ENCODE data around the gene NFIC. TPM values are rescaled to one million over a fixed set of nuclear protein-coding genes. Genes with fewer than 3 reads are reported as not detected.

The NFIC gene
- total and polyA plus RNA-seq, 4 donors = 40.4 to 208 (median 49.8) TPM

DNA sequence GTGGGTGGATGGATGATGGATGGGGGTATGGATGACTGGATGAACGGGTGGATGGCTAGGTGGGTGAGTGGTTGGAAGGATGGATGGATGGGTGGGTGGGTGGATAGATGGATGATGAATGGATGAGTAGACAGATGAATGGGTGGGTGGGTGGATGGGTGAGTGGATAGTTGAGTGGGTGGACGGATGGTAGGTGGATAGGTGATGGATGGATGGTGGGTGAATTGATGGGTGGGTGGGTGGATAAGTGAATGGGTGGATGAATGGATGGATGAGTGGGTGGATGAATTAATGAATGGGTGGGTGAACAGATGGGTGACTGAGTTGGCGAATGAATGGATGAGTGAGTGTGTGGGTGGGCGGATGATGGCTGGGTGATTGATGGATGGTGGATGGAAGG, 109.1 kb downstream of the NFIC start:
- no peak overlapping the region for H3K9ac ChIP-seq (ENCODE audit: insufficient read depth in 1 of 2, low read length in 2 of 2)
- TF ChIP-seq, protein P1, sequence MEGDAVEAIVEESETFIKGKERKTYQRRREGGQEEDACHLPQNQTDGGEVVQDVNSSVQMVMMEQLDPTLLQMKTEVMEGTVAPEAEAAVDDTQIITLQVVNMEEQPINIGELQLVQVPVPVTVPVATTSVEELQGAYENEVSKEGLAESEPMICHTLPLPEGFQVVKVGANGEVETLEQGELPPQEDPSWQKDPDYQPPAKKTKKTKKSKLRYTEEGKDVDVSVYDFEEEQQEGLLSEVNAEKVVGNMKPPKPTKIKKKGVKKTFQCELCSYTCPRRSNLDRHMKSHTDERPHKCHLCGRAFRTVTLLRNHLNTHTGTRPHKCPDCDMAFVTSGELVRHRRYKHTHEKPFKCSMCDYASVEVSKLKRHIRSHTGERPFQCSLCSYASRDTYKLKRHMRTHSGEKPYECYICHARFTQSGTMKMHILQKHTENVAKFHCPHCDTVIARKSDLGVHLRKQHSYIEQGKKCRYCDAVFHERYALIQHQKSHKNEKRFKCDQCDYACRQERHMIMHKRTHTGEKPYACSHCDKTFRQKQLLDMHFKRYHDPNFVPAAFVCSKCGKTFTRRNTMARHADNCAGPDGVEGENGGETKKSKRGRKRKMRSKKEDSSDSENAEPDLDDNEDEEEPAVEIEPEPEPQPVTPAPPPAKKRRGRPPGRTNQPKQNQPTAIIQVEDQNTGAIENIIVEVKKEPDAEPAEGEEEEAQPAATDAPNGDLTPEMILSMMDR (IDR thresholded peaks at IDR 0.05; ENCODE audit: control extremely low read depth, extremely low read depth) = no peak
- DNase-seq (no peak), ATAC-seq (ENCODE audit: insufficient read depth, low FRiP score) (no peak)
- 82 to 92% methylated on average over 4 of the region's 4 CpGs for WGBS, 2 donors
- peaks cover 0 to 5% (median 0%) of the 10 kb centered on the region in 5 donors for H3K4me1 ChIP-seq (ENCODE audit: control insufficient read depth in 5 of 5, insufficient read depth in 5 of 5, low read length in 5 of 5)
- no peak overlapping the region for H3K4me3 ChIP-seq
- H3K36me3 ChIP-seq (ENCODE audit: control insufficient read depth in 4 of 4, insufficient read depth in 4 of 4, low read length in 4 of 4) = no peaks in the 10 kb centered on the region
- peaks cover 0 to 3% (median 0%) of the 10 kb centered on the region in 3 donors for H3K27me3 ChIP-seq (ENCODE audit: control insufficient read depth in 3 of 3, insufficient read depth in 3 of 3, low read length in 2 of 3)
- H3K9me3 ChIP-seq (ENCODE audit: control insufficient read depth in 4 of 4, insufficient read depth in 3 of 4, low read length in 3 of 4) = no peaks in the 10 kb centered on the region
- no peak overlapping the region for H3K27ac ChIP-seq (ENCODE audit: low read depth in 1 of 2, low read length in 1 of 2)

DNA sequence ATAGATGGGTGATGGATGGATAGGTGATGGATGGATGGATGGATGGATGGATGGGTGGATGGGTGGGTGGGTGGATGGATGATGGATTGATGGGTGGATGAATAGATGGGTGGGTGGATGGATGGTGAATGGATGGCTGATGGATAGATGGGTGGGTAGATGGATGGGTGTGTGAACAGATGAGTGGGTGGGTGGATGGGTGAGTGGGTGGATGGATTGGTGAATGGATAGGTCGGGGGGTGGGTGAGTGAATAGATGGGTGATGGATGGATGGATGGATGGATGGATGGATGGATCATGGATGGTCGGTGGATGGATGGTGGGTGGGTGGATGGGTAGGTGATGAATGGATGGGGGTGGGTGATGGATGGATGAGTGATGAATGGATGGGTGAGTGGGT, 110.4 kb downstream of the NFIC start:
- Histone ChIP-seq H3K4me1 (ENCODE audit: control insufficient read depth in 5 of 5, insufficient read depth in 5 of 5, low read length in 5 of 5) (peaks cover 0 to 5% (median 0%) of the 10 kb centered on the region in 5 donors), H3K9me3 (ENCODE audit: control insufficient read depth in 4 of 4, insufficient read depth in 3 of 4, low read length in 3 of 4) (no peaks in the 10 kb centered on the region), H3K9ac (ENCODE audit: insufficient read depth in 1 of 2, low read length in 2 of 2) (no peak overlapping the region), H3K4me3 (no peak overlapping the region), H3K27ac (ENCODE audit: low read depth in 1 of 2, low read length in 1 of 2) (no peak overlapping the region), H3K36me3 (ENCODE audit: control insufficient read depth in 4 of 4, insufficient read depth in 4 of 4, low read length in 4 of 4) (no peaks in the 10 kb centered on the region), H3K27me3 (ENCODE audit: control insufficient read depth in 3 of 3, insufficient read depth in 3 of 3, low read length in 2 of 3) (peaks cover 0 to 11% (median 6%) of the 10 kb centered on the region in 3 donors)
- DNase-seq (no peak), ATAC-seq (ENCODE audit: insufficient read depth, low FRiP score) (no peak)
- TF ChIP-seq, protein P1 (IDR thresholded peaks at IDR 0.05; ENCODE audit: control extremely low read depth, extremely low read depth) = no peak
- WGBS, 2 donors = 62 to 100% methylated on average over 2 of the region's 2 CpGs

- Histone ChIP-seq H3K9me3 (ENCODE audit: control insufficient read depth in 4 of 4, insufficient read depth in 3 of 4, low read length in 3 of 4) (no peaks in the 10 kb centered on the region), H3K36me3 (ENCODE audit: control insufficient read depth in 4 of 4, insufficient read depth in 4 of 4, low read length in 4 of 4) (no peaks in the 10 kb centered on the region), H3K4me1 (ENCODE audit: control insufficient read depth in 5 of 5, insufficient read depth in 5 of 5, low read length in 5 of 5) (peaks cover 0 to 3% (median 0%) of the 10 kb centered on the region in 5 donors), H3K27me3 (ENCODE audit: control insufficient read depth in 3 of 3, insufficient read depth in 3 of 3, low read length in 2 of 3) (peaks cover 0 to 17% (median 13%) of the 10 kb centered on the region in 3 donors), H3K27ac (ENCODE audit: low read depth in 1 of 2, low read length in 1 of 2) (no peak overlapping the region), H3K9ac (ENCODE audit: insufficient read depth in 1 of 2, low read length in 2 of 2) (no peak overlapping the region), H3K4me3 (no peak overlapping the region)
- no peak for ATAC-seq (ENCODE audit: insufficient read depth, low FRiP score)
- TF ChIP-seq, protein P1 (IDR thresholded peaks at IDR 0.05; ENCODE audit: control extremely low read depth, extremely low read depth) = no peak
- DNase-seq = no peak
Observed at GRCh38 chr19:3477506-3477905, 111.1 kb downstream of the NFIC start.

DNA sequence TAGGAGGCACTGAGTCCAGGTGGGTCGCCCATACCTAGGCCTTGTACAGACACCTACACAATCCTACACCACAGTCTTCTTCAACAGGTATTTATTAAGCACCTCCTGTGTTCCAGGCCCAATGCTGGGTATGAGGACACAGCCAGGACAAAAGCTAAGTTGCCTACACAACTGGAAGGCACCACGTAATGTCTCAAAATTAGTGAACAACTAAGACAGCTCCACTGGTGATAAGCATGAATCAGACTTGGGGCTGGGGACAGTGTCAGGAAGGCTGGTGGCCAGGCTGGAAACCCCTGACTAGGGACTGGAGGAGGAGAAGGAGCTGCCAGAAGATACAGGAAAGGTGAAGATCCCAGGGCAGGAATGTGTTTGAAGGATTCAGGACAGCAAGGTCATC, 111.6 kb downstream of the NFIC start:
- peaks cover 0 to 17% (median 13%) of the 10 kb centered on the region in 3 donors for H3K27me3 ChIP-seq (ENCODE audit: control insufficient read depth in 3 of 3, insufficient read depth in 3 of 3, low read length in 2 of 3)
- ATAC-seq (ENCODE audit: insufficient read depth, low FRiP score) (no peak), DNase-seq (no peak)
- H3K27ac ChIP-seq (ENCODE audit: low read depth in 1 of 2, low read length in 1 of 2) = no peak overlapping the region
- TF ChIP-seq, protein P1 (IDR thresholded peaks at IDR 0.05; ENCODE audit: control extremely low read depth, extremely low read depth) = no peak
- H3K9ac ChIP-seq (ENCODE audit: insufficient read depth in 1 of 2, low read length in 2 of 2) = no peak overlapping the region
- H3K9me3 ChIP-seq (ENCODE audit: control insufficient read depth in 4 of 4, insufficient read depth in 3 of 4, low read length in 3 of 4) = no peaks in the 10 kb centered on the region
- no peaks in the 10 kb centered on the region for H3K36me3 ChIP-seq (ENCODE audit: control insufficient read depth in 4 of 4, insufficient read depth in 4 of 4, low read length in 4 of 4)
- no peak overlapping the region for H3K4me3 ChIP-seq
- 65 to 92% methylated on average over 2 of the region's 2 CpGs for WGBS, 2 donors
- peaks cover 0 to 3% (median 0%) of the 10 kb centered on the region in 5 donors for H3K4me1 ChIP-seq (ENCODE audit: control insufficient read depth in 5 of 5, insufficient read depth in 5 of 5, low read length in 5 of 5)
